ENCODE data around the gene BRIP1. TPM values are rescaled to one million over a fixed set of nuclear protein-coding genes. Genes with fewer than 3 reads are reported as not detected.
"Not testable (repeated sequence)": the region's sequence is repeated elsewhere in the genome, so short reads cannot be mapped to it uniquely, and the experiment has no call there.

The BRIP1 gene
- total and polyA plus RNA-seq, 4 donors: 0.21 to 4.3 (median 0.82) TPM

GRCh38 chr17:61825448-61826137 is 37.7 kb downstream of the BRIP1 start:
- no peaks in the 10 kb centered on the region for H3K27me3 ChIP-seq (ENCODE audit: control insufficient read depth in 3 of 3, insufficient read depth in 3 of 3, low read length in 2 of 3)
- TF ChIP-seq CTCF (IDR thresholded peaks at IDR 0.05; ENCODE audit: control extremely low read depth, extremely low read depth): no peak
- no peak overlapping the region for H3K4me3 ChIP-seq
- peaks cover 0 to 6% (median 0%) of the 10 kb centered on the region in 4 donors for H3K9me3 ChIP-seq (ENCODE audit: control insufficient read depth in 4 of 4, insufficient read depth in 3 of 4, low read length in 3 of 4)
- no peak for DNase-seq
- H3K36me3 ChIP-seq (ENCODE audit: control insufficient read depth in 4 of 4, insufficient read depth in 4 of 4, low read length in 4 of 4): peaks cover 0 to 6% (median 0%) of the 10 kb centered on the region in 4 donors
- no peak for ATAC-seq (ENCODE audit: insufficient read depth, low FRiP score)
- H3K4me1 ChIP-seq (ENCODE audit: control insufficient read depth in 5 of 5, insufficient read depth in 5 of 5, low read length in 5 of 5): no peaks in the 10 kb centered on the region
- WGBS, 2 donors: 97 to 98% methylated on average over 2 of the region's 2 CpGs
- H3K9ac ChIP-seq (ENCODE audit: insufficient read depth in 1 of 2, low read length in 2 of 2): no peak overlapping the region
- H3K27ac ChIP-seq (ENCODE audit: low read depth in 1 of 2, low read length in 1 of 2): no peak overlapping the region

GRCh38 chr17:61822326-61823285 is 40.7 kb downstream of the BRIP1 start:
- H3K4me1 ChIP-seq (ENCODE audit: control insufficient read depth in 5 of 5, insufficient read depth in 5 of 5, low read length in 5 of 5): no peaks in the 10 kb centered on the region
- no peak for DNase-seq
- H3K9me3 ChIP-seq (ENCODE audit: control insufficient read depth in 4 of 4, insufficient read depth in 3 of 4, low read length in 3 of 4): peaks cover 0 to 3% (median 0%) of the 10 kb centered on the region in 4 donors
- peaks cover 0 to 6% (median 0%) of the 10 kb centered on the region in 4 donors for H3K36me3 ChIP-seq (ENCODE audit: control insufficient read depth in 4 of 4, insufficient read depth in 4 of 4, low read length in 4 of 4)
- ATAC-seq (ENCODE audit: insufficient read depth, low FRiP score): no peak
- no peak for TF ChIP-seq CTCF (IDR thresholded peaks at IDR 0.05; ENCODE audit: control extremely low read depth, extremely low read depth)
- no peaks in the 10 kb centered on the region for H3K27me3 ChIP-seq (ENCODE audit: control insufficient read depth in 3 of 3, insufficient read depth in 3 of 3, low read length in 2 of 3)
- WGBS, 2 donors: 80 to 81% methylated on average over 6 of the region's 6 CpGs
- no peak overlapping the region for H3K4me3 ChIP-seq
- H3K9ac ChIP-seq (ENCODE audit: insufficient read depth in 1 of 2, low read length in 2 of 2): no peak overlapping the region
- H3K27ac ChIP-seq (ENCODE audit: low read depth in 1 of 2, low read length in 1 of 2): no peak overlapping the region

GRCh38 chr17:61821655-61822054 is 41.7 kb downstream of the BRIP1 start:
- DNase-seq (no peak), ATAC-seq (ENCODE audit: insufficient read depth, low FRiP score) (no peak)
- 97 to 99% methylated on average over 4 of the region's 4 CpGs for WGBS, 2 donors
- H3K27ac ChIP-seq (ENCODE audit: low read depth in 1 of 2, low read length in 1 of 2): no peak overlapping the region
- no peaks in the 10 kb centered on the region for H3K36me3 ChIP-seq (ENCODE audit: control insufficient read depth in 4 of 4, insufficient read depth in 4 of 4, low read length in 4 of 4)
- no peaks in the 10 kb centered on the region for H3K4me1 ChIP-seq (ENCODE audit: control insufficient read depth in 5 of 5, insufficient read depth in 5 of 5, low read length in 5 of 5)
- no peak overlapping the region for H3K9ac ChIP-seq (ENCODE audit: insufficient read depth in 1 of 2, low read length in 2 of 2)
- no peak overlapping the region for H3K4me3 ChIP-seq
- peaks cover 0 to 3% (median 0%) of the 10 kb centered on the region in 4 donors for H3K9me3 ChIP-seq (ENCODE audit: control insufficient read depth in 4 of 4, insufficient read depth in 3 of 4, low read length in 3 of 4)
- TF ChIP-seq CTCF (IDR thresholded peaks at IDR 0.05; ENCODE audit: control extremely low read depth, extremely low read depth): no peak
- no peaks in the 10 kb centered on the region for H3K27me3 ChIP-seq (ENCODE audit: control insufficient read depth in 3 of 3, insufficient read depth in 3 of 3, low read length in 2 of 3)

GRCh38 chr17:61819265-61819664 is 44.1 kb downstream of the BRIP1 start:
- not testable (repeated sequence) for ATAC-seq (ENCODE audit: insufficient read depth, low FRiP score); H3K9ac ChIP-seq (ENCODE audit: insufficient read depth in 1 of 2, low read length in 2 of 2); H3K4me3 ChIP-seq; H3K9me3 ChIP-seq (ENCODE audit: control insufficient read depth in 4 of 4, insufficient read depth in 3 of 4, low read length in 3 of 4); H3K4me1 ChIP-seq (ENCODE audit: control insufficient read depth in 5 of 5, insufficient read depth in 5 of 5, low read length in 5 of 5); H3K36me3 ChIP-seq (ENCODE audit: control insufficient read depth in 4 of 4, insufficient read depth in 4 of 4, low read length in 4 of 4); DNase-seq; H3K27ac ChIP-seq (ENCODE audit: low read depth in 1 of 2, low read length in 1 of 2); H3K27me3 ChIP-seq (ENCODE audit: control insufficient read depth in 3 of 3, insufficient read depth in 3 of 3, low read length in 2 of 3)
- 96 to 99% methylated on average over 3 of the region's 3 CpGs for WGBS, 2 donors

Data from lung (tissue), 12 donors.